ENCODE measurements around the gene FHIP1A.
"Not testable (repeated sequence)": the region's sequence is repeated elsewhere in the genome, so short reads cannot be mapped to it uniquely, and the experiment has no call there.

Gene FHIP1A

DNA sequence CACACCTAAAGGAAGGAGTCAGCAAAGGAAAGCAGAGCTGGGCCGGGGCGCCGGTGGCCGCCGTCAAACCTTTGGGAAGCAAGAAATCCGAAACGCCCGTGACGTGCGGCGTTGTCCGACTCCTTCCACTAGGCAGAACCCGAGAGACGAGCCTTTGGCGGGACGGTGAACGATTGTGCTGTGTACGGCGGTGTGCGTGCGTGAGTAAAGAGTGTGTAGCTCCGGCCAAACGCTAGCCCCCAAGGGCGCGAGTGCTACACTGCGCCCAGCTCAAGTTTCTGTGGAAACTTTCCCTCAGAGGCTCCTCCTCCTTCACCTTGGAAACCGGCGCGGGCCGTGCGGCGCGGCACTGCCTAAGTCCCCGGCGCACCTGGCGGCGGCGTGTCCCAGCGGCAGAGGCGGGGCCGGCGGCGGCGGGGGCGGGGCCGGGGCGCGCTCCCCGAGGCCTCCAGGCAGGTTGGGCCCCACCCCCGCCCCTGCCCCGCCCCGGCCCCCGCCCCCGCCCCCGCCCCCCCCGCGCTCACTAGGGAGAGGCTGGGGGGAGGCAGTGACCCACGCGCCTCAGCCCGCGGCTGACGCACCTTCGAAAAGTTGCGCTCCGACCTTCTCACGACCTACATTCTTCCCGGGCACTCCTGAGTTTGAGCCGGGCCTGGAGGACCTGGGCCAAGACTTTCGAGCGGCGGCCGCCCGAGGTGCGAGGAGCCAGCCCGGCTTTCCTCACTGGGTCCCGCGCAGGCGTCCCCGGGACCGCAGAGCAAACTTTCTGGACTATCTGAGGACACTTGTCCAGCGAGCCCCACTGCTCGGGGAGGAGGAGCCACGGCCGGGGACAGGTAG is at the start of gene FHIP1A:
Gene FHIP1A (plus strand): TSS at position 547 of the 840 bp plus-strand sequence. CDS start 157,084 bp downstream, outside the sequence.
- H3K4me3 Mint-ChIP-seq: peak within 1 kb of the TSS; percentile 87
- ATAC-seq: peak; percentile 89
- H3K36me3 Mint-ChIP-seq: no peaks in the 10 kb centered on the region
- H3K9me3 Mint-ChIP-seq: no peaks in the 10 kb centered on the region
- H3K4me1 Mint-ChIP-seq: peaks cover 28% of the 10 kb centered on the region
- H3K27ac Mint-ChIP-seq: peak within 1 kb of the TSS; percentile 71
- H3K27me3 Mint-ChIP-seq: peaks cover 47% of the 10 kb centered on the region

DNA sequence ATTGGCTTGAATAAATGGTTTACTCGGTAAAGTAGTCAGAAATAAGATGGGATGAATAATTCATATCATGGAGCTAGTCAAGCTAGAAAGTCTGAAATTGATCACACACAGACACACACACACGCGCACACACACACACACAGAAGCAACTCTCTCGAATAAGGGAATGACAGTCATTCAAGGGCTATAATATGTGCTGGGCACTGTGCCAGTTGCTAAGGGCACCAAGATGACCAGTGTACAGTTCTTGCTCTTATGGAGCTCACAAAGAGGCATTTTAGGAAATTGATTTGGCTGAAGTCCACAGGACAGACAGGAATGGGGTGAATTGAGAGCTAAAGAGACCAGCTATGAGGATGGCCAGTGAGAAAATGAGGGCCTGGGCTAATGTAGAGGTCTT is 49.4 kb upstream of the FHIP1A start:
- Mint-ChIP-seq H3K4me3 (no peak overlapping the region), H3K4me1 (no peaks in the 10 kb centered on the region), H3K9me3 (no peaks in the 10 kb centered on the region), H3K36me3 (no peaks in the 10 kb centered on the region), H3K27me3 (peaks cover 7% of the 10 kb centered on the region), H3K27ac (no peak overlapping the region)
- ATAC-seq: no peak

GRCh38 chr4:151361126-151361525 is 47.9 kb upstream of the FHIP1A start:
- Mint-ChIP-seq H3K36me3 (no peaks in the 10 kb centered on the region), H3K27me3 (peaks cover 7% of the 10 kb centered on the region), H3K4me3 (no peak overlapping the region), H3K27ac (no peak overlapping the region), H3K9me3 (no peaks in the 10 kb centered on the region), H3K4me1 (no peaks in the 10 kb centered on the region)
- no peak for ATAC-seq

DNA sequence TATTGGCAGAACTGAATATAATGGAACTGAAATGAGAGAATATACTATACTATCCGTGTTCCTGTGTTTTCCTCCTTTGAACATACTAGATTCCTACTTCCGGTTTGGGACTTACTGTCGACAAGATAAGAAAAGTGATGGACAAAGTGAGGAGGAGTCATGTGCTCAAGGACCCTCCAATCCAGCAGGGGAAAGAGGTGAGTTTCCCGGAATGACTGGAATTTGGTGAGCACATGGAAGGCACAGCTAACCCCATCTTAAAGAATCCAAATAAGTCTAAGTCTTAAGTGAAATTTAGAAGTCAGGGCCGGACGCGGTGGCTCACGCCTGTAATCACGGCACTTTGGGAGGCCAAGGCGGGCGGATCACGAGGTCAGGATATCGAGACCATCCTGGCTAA is 47.0 kb upstream of the FHIP1A start:
- no peaks in the 10 kb centered on the region for H3K9me3 Mint-ChIP-seq
- no peak for ATAC-seq
- no peak overlapping the region for H3K4me3 Mint-ChIP-seq
- H3K27ac Mint-ChIP-seq: no peak overlapping the region
- H3K27me3 Mint-ChIP-seq: peaks cover 7% of the 10 kb centered on the region
- no peaks in the 10 kb centered on the region for H3K36me3 Mint-ChIP-seq
- no peaks in the 10 kb centered on the region for H3K4me1 Mint-ChIP-seq

DNA sequence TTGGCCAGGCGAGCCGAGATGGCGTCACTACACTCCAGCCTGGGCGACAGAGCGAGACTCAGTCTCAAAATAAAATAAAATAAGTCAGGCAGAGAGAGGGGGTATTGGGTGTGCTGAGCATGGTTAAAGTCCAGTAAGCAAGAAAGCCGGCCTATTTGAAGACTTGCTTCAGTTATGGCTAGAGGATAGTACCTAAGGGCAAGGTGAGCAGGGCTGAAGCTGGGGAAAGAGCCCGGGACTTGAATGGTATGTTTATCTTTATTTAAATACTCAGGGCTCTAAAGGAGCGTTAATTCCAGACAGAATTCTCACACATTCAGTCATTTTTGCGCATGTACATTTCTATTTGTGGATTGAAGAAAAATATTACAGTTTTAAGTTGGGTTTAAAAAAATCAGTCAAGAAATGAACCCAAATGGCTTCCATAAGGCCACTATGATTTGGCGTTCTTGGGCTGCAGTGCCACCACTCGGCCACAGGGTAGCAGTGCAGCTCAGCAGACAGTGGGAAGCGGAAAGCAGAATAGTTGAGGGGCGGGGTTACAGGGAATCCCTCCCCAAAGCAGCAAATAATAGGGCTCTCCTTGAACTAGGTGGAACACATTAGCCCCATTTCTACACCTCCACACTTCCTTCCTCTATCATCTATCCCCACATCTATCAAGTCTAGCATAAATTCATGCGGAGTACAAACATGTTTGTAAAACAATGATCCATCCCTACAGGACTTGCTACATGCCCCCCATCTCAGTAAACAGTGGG is 46.4 kb upstream of the FHIP1A start:
- peak; percentile 80 for ATAC-seq
- H3K27ac Mint-ChIP-seq: no peak overlapping the region
- H3K4me1 Mint-ChIP-seq: no peaks in the 10 kb centered on the region
- H3K36me3 Mint-ChIP-seq: no peaks in the 10 kb centered on the region
- H3K9me3 Mint-ChIP-seq: no peaks in the 10 kb centered on the region
- peaks cover 7% of the 10 kb centered on the region for H3K27me3 Mint-ChIP-seq
- H3K4me3 Mint-ChIP-seq: no peak overlapping the region

DNA sequence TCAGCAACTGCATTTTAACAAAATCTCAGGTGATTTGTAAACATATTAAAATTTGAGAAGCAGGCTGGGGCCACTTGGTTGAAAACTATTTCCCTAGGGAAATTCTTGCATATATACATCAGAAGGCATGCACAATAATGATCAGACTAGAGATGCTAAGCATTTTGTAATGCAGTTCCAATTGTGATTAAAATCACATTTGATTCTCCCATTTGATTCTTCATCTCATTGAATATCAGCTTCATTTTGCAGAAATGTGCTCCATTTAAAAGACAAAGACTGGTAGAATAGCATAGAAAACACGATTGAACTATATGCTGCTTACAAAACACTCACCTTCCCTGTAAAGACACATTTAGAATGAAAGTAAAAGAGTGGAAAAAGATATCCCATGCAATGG is 32.4 kb upstream of the FHIP1A start:
- Mint-ChIP-seq H3K27me3 (peaks cover 14% of the 10 kb centered on the region), H3K9me3 (peaks cover 3% of the 10 kb centered on the region), H3K36me3 (no peaks in the 10 kb centered on the region), H3K4me3 (no peak overlapping the region), H3K4me1 (no peaks in the 10 kb centered on the region), H3K27ac (no peak overlapping the region)
- no peak for ATAC-seq

DNA sequence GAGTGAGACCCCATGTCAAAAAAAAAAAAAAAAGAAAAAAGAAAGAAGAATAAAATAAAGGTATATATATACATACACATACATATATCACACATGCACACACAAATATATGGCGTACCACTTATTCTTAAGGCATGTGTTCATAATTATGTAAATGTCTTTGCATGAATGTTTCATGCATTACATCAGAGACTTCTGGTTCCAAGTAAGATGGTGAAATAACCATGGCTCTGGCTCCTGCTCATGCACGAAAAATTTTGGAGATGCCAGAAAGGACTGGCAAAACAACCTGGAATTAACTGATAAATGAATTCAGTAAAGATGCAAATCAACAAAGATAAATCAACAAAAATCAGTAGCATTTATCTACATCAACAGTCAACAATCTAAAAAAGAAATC is 19.7 kb upstream of the FHIP1A start:
- H3K9me3 Mint-ChIP-seq: no peaks in the 10 kb centered on the region
- ATAC-seq: no peak
- no peaks in the 10 kb centered on the region for H3K36me3 Mint-ChIP-seq
- H3K4me3 Mint-ChIP-seq: no peak overlapping the region
- peaks cover 33% of the 10 kb centered on the region for H3K27me3 Mint-ChIP-seq
- H3K27ac Mint-ChIP-seq: no peak overlapping the region
- H3K4me1 Mint-ChIP-seq: no peaks in the 10 kb centered on the region

DNA sequence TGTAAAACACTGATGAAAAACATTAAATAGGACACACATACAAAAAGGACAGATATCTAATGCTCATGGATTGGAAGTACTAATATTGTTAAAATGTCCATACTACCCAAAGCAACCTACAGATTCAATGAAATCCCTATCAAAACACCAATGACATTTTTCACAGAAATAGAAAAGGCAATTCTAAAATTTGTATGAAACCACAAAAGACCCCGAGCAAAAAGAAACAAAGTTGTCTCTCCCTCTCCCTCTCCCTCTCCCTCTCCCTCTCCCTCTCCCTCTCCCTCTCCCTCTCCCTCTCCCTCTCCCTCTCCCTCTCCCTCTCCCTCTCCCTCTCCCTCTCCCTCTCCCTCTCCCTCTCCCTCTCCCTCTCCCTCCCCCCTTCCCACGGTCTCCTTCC is 19.2 kb upstream of the FHIP1A start:
- not testable (repeated sequence) for ATAC-seq, H3K9me3 Mint-ChIP-seq, H3K4me1 Mint-ChIP-seq, H3K36me3 Mint-ChIP-seq, H3K4me3 Mint-ChIP-seq, H3K27ac Mint-ChIP-seq
- H3K27me3 Mint-ChIP-seq: peaks cover 33% of the 10 kb centered on the region

DNA sequence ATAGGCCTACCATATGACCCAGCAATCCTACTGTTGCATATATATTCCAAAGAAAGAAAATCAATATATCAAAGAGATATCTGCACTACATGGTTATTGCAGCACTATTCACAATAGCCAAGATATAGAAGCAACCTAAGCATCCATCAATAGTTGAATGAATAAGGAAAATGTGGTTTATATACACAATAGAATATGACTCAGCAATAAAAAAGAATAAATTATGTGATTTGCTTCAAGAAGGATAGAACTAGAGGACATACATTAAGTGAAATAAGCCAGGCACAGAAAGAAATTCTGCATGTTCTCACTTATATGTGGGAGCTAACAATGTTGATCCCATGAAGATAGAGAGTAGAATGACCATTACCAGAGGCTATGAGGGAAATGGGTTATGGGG is 13.1 kb upstream of the FHIP1A start:
- H3K9me3 Mint-ChIP-seq: no peaks in the 10 kb centered on the region
- no peaks in the 10 kb centered on the region for H3K4me1 Mint-ChIP-seq
- ATAC-seq: no peak
- no peaks in the 10 kb centered on the region for H3K36me3 Mint-ChIP-seq
- H3K27ac Mint-ChIP-seq: no peak overlapping the region
- H3K4me3 Mint-ChIP-seq: no peak overlapping the region
- peaks cover 18% of the 10 kb centered on the region for H3K27me3 Mint-ChIP-seq

GRCh38 chr4:151400343-151400742 is 8.6 kb upstream of the FHIP1A start:
- no peak overlapping the region for H3K4me3 Mint-ChIP-seq
- H3K27me3 Mint-ChIP-seq: no peaks in the 10 kb centered on the region
- no peaks in the 10 kb centered on the region for H3K36me3 Mint-ChIP-seq
- ATAC-seq: no peak
- no peak overlapping the region for H3K27ac Mint-ChIP-seq
- no peaks in the 10 kb centered on the region for H3K9me3 Mint-ChIP-seq
- no peaks in the 10 kb centered on the region for H3K4me1 Mint-ChIP-seq

DNA sequence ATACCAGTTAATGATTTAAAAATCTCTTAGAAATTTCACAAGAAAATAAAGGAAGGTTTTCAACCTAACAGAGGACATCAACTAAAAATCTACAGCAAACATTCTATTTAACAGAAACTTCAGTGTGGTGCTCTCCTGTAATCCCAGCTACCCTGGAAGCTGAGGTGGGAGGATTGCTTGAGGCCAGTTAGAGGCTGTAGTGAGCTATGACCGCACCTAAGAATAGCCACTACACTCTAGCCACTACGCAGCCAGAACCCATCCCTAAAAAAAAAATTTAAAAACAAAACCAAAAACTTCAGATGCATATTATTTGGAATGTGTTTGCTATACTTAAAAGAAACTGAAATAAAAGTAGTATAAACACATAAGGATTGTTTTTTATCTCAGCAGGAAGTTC is 7.2 kb upstream of the FHIP1A start:
- Mint-ChIP-seq H3K9me3 (no peaks in the 10 kb centered on the region), H3K4me1 (no peaks in the 10 kb centered on the region), H3K27me3 (no peaks in the 10 kb centered on the region), H3K4me3 (no peak overlapping the region), H3K36me3 (no peaks in the 10 kb centered on the region), H3K27ac (no peak overlapping the region)
- ATAC-seq: no peak

- no peak for ATAC-seq
- no peaks in the 10 kb centered on the region for H3K9me3 Mint-ChIP-seq
- H3K36me3 Mint-ChIP-seq: no peaks in the 10 kb centered on the region
- H3K4me3 Mint-ChIP-seq: no peak overlapping the region
- peaks cover 1% of the 10 kb centered on the region for H3K4me1 Mint-ChIP-seq
- H3K27me3 Mint-ChIP-seq: peaks cover 5% of the 10 kb centered on the region
- no peak overlapping the region for H3K27ac Mint-ChIP-seq
Observed at GRCh38 chr4:151402145-151402865, 6.7 kb upstream of the FHIP1A start.

GRCh38 chr4:151403656-151404055 is 5.3 kb upstream of the FHIP1A start:
- H3K36me3 Mint-ChIP-seq: no peaks in the 10 kb centered on the region
- no peak overlapping the region for H3K4me3 Mint-ChIP-seq
- H3K27me3 Mint-ChIP-seq: peaks cover 14% of the 10 kb centered on the region
- H3K4me1 Mint-ChIP-seq: peaks cover 15% of the 10 kb centered on the region
- H3K9me3 Mint-ChIP-seq: no peaks in the 10 kb centered on the region
- no peak overlapping the region for H3K27ac Mint-ChIP-seq
- ATAC-seq: no peak

GRCh38 chr4:151404802-151405201 is 4.2 kb upstream of the FHIP1A start:
- not testable (repeated sequence) for H3K4me3 Mint-ChIP-seq, H3K9me3 Mint-ChIP-seq, ATAC-seq, H3K27ac Mint-ChIP-seq, H3K36me3 Mint-ChIP-seq
- peaks cover 26% of the 10 kb centered on the region for H3K27me3 Mint-ChIP-seq
- peaks cover 24% of the 10 kb centered on the region for H3K4me1 Mint-ChIP-seq

DNA sequence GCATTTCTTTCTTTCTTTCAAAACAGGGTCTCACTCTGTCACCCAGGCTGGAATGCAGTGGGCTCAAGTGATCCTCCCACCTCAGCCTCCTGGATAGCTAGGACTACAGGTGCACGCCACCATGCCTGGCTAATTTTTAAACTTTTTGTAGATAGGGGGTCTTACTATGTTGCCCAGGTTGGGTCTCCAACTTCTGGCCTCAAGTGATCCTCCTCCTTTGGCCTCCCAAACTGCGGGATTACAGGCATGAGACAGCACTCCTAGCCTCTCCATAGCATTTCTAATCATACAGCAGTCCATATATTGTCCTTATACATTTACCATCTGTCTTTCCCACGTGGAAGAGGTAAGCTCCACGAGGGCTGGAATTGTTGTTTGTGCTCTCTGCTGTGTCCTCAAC is 2.0 kb upstream of the FHIP1A start:
- H3K27ac Mint-ChIP-seq: no peak overlapping the region
- no peaks in the 10 kb centered on the region for H3K9me3 Mint-ChIP-seq
- peaks cover 35% of the 10 kb centered on the region for H3K27me3 Mint-ChIP-seq
- H3K4me3 Mint-ChIP-seq: no peak overlapping the region
- H3K36me3 Mint-ChIP-seq: no peaks in the 10 kb centered on the region
- H3K4me1 Mint-ChIP-seq: peaks cover 28% of the 10 kb centered on the region
- no peak for ATAC-seq
